Myocyte (in vitro differentiated cells): ENCODE measurements around the gene ANTXRL. TPM values are rescaled to one million over a fixed set of nuclear protein-coding genes. Genes with fewer than 3 reads are reported as not detected.
"Not testable (repeated sequence)": the region's sequence is repeated elsewhere in the genome, so short reads cannot be mapped to it uniquely, and the experiment has no call there.

Experiments
- DNase-seq: peaks from one replicate; pipeline ENCODE4 v3.0.0-alpha.2; 2012; ENCODE audit warnings: low read depth
- total RNA-seq: library from RNA; depleted of rRNA; stranded (reverse); fragments of >200 nt; gene quantifications from 2 replicates; pipeline ENCODE4 v1.2.3, GENCODE V29; 2014

ANTXRL gene
- total RNA-seq, 1 donor from 2014 or later = not detected

DNA sequence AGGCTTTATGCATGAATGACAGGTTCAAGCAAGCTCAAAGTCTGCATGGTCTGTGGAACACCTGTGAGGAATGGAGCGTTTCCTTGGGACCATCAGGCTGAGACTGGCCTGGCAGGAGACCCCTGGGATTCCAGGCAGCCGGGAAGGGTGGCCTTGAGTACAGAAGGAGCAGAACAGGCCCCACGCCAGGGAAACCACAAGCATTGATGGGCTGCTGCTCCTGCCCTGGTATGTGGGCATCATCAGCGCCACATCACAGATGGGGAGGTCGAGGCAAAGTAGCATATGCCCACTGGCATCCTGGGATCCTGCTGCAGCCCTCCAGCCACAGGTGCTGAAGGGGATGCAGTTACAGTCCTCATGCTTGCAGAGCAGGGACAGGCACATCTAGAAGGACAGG, 40.9 kb downstream of the ANTXRL start:
- DNase-seq = no peak

DNA sequence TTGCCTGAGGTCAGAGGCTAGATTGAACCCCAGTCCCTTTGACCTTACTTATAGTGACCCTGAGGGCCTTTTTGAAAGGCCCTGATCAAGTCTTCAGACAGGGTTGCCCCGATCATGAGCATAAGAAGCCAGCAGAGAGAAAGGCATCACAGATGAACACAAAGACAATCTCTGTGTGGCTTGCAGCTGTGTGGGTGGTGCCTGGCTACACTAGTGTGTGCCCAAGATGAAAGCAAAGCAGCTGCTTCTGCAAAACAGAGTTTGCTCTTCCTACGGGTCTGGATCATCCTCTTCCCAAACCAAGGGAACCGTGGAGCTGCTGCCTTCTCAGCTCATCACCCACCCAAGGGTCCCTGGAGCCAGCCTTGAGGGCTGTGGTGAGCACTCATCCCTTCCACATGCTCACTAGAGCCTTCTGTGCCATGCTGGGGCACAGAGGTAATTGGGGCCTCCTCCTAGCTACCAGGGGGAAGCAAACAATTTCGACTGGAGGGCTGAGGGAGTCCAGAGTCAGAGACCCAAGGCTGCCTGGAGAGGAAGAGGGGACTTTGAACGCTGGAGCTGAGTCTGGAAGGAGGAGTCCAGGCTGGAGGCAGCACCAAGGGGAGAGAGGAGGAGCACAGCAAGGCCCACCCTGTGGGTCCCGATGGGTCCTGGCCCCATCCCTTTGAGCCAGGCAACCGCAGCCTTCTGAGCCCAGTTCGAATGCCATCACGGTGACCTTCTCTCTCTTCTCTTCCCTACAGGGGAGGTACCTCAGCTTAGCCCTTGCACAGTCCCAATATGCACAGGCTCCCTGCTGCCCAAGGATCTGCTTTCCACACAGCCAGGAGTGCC, 42.3 kb downstream of the ANTXRL start:
- DNase-seq = no peak

DNA sequence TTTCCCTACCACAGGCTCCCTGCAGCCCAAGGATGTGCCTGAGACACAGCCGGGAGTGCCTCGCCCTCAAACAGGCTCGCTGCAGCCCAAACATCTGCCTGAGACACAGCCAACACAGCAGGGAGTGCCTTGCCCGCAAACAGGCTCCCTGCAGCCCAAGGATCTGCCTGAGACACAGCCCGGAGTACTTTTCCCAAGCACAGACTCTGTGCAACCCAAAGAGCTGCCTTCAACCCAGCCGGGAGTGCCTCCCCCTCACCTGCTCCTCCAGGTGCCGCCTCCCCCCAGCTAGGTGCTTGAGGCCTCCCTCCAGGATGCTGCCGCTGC, 42.9 kb downstream of the ANTXRL start:
- DNase-seq = no peak

DNA sequence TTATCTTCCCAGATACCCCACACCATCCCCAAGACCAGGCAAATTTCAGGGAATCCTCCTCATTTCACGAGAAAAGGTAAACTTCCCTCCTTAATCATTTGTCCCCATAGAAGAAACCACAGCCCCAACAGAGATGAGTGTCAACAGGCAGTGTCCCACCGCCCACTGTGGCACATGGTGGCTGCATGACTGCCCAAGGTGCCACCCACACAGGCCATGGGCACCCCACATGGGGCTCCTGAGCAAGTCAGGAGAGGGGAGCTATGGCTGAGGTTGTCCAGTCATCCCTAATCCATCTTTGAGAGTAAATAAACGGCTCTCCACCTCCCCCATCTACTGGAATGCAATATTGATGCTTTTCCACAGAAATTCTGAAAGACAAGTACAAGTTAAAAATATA, 44.1 kb downstream of the ANTXRL start:
- no peak for DNase-seq

GRCh38 chr10:46365484-46365883, 78.7 kb downstream of the ANTXRL start:
- not testable (repeated sequence) for DNase-seq

- not testable (repeated sequence) for DNase-seq
Measured at GRCh38 chr10:46367209-46367608, 80.4 kb downstream of the ANTXRL start.

DNA sequence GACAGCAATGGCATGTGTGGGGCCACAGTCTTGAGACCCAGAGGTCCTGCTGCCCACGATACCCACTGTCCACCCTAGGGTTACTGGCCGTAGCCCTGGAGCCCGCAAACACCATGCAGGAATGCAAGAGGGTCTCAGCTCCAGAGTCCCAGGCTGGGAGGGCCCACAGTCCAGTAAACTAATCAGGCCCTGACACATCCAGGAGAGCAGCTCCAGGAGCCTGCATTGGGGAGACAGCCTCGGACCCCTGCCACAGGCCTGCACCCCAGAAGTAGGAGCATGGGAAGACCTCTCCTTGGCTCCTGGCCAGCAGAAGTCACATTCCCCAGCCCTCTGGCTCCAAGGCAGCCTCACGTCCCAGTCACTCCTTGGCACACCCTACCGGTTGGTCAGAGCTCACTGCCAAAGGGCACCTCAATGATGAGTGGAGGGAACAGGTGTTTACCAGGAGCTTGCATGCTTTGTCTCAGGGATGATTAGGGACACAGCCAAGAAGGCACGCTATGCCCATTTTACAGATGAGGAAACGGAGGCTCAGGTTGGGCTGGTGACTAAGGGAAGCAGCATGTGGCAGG, 81.0 kb downstream of the ANTXRL start:
- not testable (repeated sequence) for DNase-seq

- DNase-seq = not testable (repeated sequence)
Measured at GRCh38 chr10:46368956-46369355, 82.2 kb downstream of the ANTXRL start.

- not testable (repeated sequence) for DNase-seq
Measured at GRCh38 chr10:46374410-46374809, 87.6 kb downstream of the ANTXRL start.

DNA sequence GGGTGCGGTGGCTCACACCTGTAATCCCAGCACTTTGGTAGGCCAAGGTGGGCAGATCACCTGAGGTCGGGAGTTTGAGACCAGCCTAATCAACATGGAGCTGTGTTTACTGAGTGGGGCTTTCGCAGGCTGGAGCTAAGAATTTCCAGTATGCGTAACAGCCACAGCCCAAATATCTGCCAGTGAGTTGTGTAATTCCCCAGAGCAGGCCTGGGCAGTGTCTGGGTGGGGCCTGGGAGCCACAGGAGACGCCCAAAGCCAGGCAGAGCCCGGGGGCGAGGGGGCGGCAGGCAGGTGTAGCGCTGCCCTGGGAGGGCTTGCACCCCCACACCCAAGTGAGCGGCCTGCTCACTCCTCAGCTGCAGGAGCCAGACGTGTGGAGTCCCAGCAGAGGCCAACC, 88.6 kb downstream of the ANTXRL start, which contains the start of gene ANXA8L1:
TSS of gene ANXA8L1 (plus strand) at position 371 of the 400 bp plus-strand sequence. CDS start 76 bp downstream, outside the sequence.
- DNase-seq = not testable (repeated sequence)

DNA sequence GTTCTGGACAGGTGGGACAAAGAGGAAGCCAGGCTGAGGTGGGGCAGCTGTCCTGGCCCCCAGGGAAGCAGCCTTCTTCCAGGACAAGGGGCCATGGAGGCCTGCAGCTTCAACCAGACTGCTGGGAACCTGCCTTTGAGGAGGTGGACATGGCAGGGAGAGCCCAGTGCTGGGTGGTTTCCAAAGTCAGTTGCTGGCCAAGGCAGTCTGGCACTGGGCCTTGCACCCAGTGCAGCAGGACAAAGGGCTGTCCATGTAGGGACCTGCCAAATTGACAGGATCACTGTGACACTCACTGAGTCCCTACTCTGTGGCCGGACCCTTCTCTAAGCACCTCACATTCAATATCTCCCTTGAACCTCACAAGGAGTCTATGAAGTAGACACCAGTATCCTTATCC, 90.2 kb downstream of the ANTXRL start:
- not testable (repeated sequence) for DNase-seq

- not testable (repeated sequence) for DNase-seq
Measured at GRCh38 chr10:46377651-46378050, 90.9 kb downstream of the ANTXRL start.

DNA sequence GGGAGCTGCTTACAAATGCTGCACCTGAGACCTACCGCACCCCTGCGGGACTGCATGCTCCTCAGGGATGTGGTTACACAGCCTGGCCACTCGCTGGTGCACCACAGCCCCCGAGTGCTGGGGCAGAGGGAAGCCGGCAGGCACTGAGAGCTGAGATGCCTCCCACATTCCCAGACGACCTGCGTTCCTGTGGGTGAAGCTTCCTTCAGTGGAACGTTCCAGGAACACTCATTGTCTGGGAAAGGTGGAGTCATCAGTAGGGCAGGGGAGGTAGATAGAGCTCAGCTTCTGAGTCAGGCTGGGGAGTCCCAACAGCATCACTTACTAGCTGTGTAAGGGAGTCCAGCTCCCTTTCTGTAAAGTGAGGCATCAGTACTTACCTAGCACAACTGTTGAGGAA, 91.3 kb downstream of the ANTXRL start:
- not testable (repeated sequence) for DNase-seq

DNA sequence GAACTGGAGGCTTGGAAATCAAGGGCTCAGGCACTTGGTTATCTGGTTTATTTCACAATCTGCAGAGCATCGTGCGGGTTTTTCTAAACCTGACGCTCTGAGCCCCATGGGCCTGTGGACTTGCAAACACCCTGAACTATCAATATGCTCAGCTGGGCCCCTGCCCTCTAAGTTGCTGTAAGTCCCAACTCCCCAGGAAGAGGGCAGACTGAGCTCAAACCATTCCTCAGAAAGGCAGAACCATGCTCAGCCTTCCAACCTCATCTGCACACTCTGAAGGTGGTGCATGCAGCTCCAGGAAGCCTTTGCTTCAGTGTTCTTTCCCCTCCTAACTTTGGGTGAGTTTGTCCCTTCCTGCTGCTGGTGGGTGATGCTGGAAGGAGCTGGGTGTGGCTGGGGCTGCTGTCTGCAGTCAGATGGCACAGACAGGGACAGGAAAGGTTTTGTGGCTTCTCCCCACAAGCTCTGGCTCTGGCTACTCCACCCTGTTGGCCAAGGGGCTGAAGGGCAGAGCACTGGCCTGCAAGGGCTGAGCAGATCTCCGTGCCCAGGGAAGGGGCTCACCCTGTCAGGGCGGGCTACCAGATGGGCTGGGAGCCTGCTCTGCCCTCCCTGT, 92.5 kb downstream of the ANTXRL start:
- not testable (repeated sequence) for DNase-seq

Other genes with a start within 250 kb of the ANTXRL start
- gene MSMB, start 240.7 kb upstream of the ANTXRL start, total RNA-seq = not detected in 2 replicates
- not detected in 2 replicates for gene ANXA8L1, start 88.8 kb downstream of the ANTXRL start, total RNA-seq
- not detected in 2 replicates for gene NPY4R, start 179.0 kb downstream of the ANTXRL start, total RNA-seq